ENCODE results near the gene VIL1. TPM values are rescaled to one million over a fixed set of nuclear protein-coding genes. Genes with fewer than 3 reads are reported as not detected.

The VIL1 gene
- total and polyA plus RNA-seq, 9 of the 15 experiments (the other 6 are each of a cell fraction or from before 2014, with no cell fraction given), result 0.51 to 2.7 (median 1.2) TPM

- TF ChIP-seq AFF1 (IDR thresholded peaks at IDR 0.05; ENCODE audit: low read depth in 1 of 2, partially characterized antibody in 2 of 2) (peak in 1 of 2 experiments; percentile 25), NEUROD1 (IDR thresholded peaks at IDR 0.05; ENCODE audit: borderline replicate concordance, low read depth, low read length, partially characterized antibody) (peak; percentile 47), NR2C1 (IDR thresholded peaks at IDR 0.05) (no peak; the same call in 1 of the 2 replicates), NR2C1 (tag; IDR thresholded peaks at IDR 0.05) (0 out of 2 replicates have a peak, but pooled peaks have one; percentile 31), DIDO1 (tag; IDR thresholded peaks at IDR 0.05; ENCODE audit: low read depth) (no peak), CHCHD3 (CRISPR knock-in tag; IDR thresholded peaks at IDR 0.05) (no peak), NKRF (IDR thresholded peaks at IDR 0.05; ENCODE audit: borderline replicate concordance) (no peak), ERF (CRISPR knock-in tag; IDR thresholded peaks at IDR 0.05) (no peak), L3MBTL2 (IDR thresholded peaks at IDR 0.05) (peak; percentile 52; the same call in 1 of the 2 replicates), ZBTB43 (CRISPR knock-in tag; IDR thresholded peaks at IDR 0.05) (no peak), KAT7 (CRISPR knock-in tag; IDR thresholded peaks at IDR 0.05; ENCODE audit: borderline replicate concordance) (no peak), GTF2F1 (IDR thresholded peaks at IDR 0.05; ENCODE audit: low read depth, low read length) (no peak), GTF2E2 (tag; IDR thresholded peaks at IDR 0.05) (no peak), VEZF1 (CRISPR knock-in tag; IDR thresholded peaks at IDR 0.05) (0 out of 2 replicates have a peak, but pooled peaks have one; percentile 22), BMI1 (IDR thresholded peaks at IDR 0.05; ENCODE audit: low read length) (no peak), KDM2B (CRISPR knock-in tag; IDR thresholded peaks at IDR 0.05) (no peak), SMARCC2 (IDR thresholded peaks at IDR 0.05; ENCODE audit: low read depth) (peak; percentile 96), ARHGAP35 (IDR thresholded peaks at IDR 0.05; ENCODE audit: partially characterized antibody) (no peak)
Observed at GRCh38 chr2:218422403-218423086, 3.6 kb downstream of the VIL1 start (continued).

All from K562 (cell line).